Fibroblast of skin of right quadriceps (primary cell): ENCODE results near the gene NKD1.

ENCODE experiments used
- DNase-seq: peaks from one replicate; pipeline ENCODE4 v3.0.0-alpha.2; 2013

The NKD1 gene

GRCh38 chr16:50614955-50615724, 66.9 kb downstream of the NKD1 start:
- DNase-seq: no peak

GRCh38 chr16:50615891-50616290, 67.7 kb downstream of the NKD1 start:
- DNase-seq: peak; percentile 26

- DNase-seq: no peak
Observed at GRCh38 chr16:50616386-50616785, 68.2 kb downstream of the NKD1 start.

GRCh38 chr16:50616883-50617645, 68.9 kb downstream of the NKD1 start:
- no peak for DNase-seq

- no peak for DNase-seq
Observed at GRCh38 chr16:50617646-50618184, 69.5 kb downstream of the NKD1 start.

- DNase-seq: no peak
Observed at GRCh38 chr16:50618238-50618918, 70.2 kb downstream of the NKD1 start.

- DNase-seq: no peak
Observed at GRCh38 chr16:50619702-50620491, 71.7 kb downstream of the NKD1 start.

- no peak for DNase-seq
Observed at GRCh38 chr16:50620646-50621451, 72.7 kb downstream of the NKD1 start.

- DNase-seq: no peak
Observed at GRCh38 chr16:50621452-50621792, 73.2 kb downstream of the NKD1 start.

GRCh38 chr16:50622029-50622428, 73.8 kb downstream of the NKD1 start:
- DNase-seq: no peak

- no peak for DNase-seq
Observed at GRCh38 chr16:50622643-50623369, 74.6 kb downstream of the NKD1 start.

- DNase-seq: no peak
Observed at GRCh38 chr16:50624449-50624970, 76.3 kb downstream of the NKD1 start.

GRCh38 chr16:50625374-50625773, 77.2 kb downstream of the NKD1 start:
- DNase-seq: no peak

GRCh38 chr16:50626868-50627267, 78.7 kb downstream of the NKD1 start:
- DNase-seq: no peak

- peak; percentile 41 for DNase-seq
Observed at GRCh38 chr16:50627419-50627818, 79.2 kb downstream of the NKD1 start.

- DNase-seq: no peak
Observed at GRCh38 chr16:50628156-50628802, 80.1 kb downstream of the NKD1 start.

GRCh38 chr16:50629334-50629733, 81.1 kb downstream of the NKD1 start:
- DNase-seq: no peak

GRCh38 chr16:50630394-50631020, 82.3 kb downstream of the NKD1 start:
- DNase-seq: no peak

- no peak for DNase-seq
Observed at GRCh38 chr16:50631249-50631984, 83.2 kb downstream of the NKD1 start.
